Daoy (cell line): ENCODE measurements around the gene PPIL4. TPM values are rescaled to one million over a fixed set of nuclear protein-coding genes. Genes with fewer than 3 reads are reported as not detected.

Experiments
- DNase-seq: peaks from one replicate; pipeline ENCODE4 v3.0.0-alpha.2; 2015; ENCODE audit warnings: low read depth
- total RNA-seq: library from RNA; depleted of rRNA; stranded (reverse); fragments of >200 nt; shearing (Covaris generic); gene quantifications from 2 replicates; pipeline ENCODE4 v1.2.3, GENCODE V29; 2014; rRNA removed

Gene PPIL4
- total RNA-seq, 1 experiment from 2014 or later, result 58.4 TPM

DNA sequence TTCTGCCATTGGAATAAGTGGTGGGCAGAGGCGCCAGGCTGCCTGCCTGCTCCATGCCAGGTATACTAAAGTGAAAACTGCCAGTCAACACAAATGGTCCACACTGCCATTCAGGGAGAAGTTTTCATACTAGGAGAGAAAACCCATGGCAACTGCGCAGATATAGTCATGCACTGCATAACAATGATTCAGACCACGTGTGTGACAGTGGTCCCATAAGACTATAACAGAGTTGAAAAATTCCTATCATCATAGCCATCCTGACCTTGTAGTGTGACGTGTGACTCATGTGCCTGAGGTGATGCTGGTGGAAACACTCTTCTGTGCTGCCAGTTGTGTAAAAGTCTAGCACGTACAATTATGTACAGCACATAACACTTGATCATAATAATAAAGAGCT is 86.1 kb downstream of the PPIL4 start:
- peak; percentile 36 for DNase-seq

DNA sequence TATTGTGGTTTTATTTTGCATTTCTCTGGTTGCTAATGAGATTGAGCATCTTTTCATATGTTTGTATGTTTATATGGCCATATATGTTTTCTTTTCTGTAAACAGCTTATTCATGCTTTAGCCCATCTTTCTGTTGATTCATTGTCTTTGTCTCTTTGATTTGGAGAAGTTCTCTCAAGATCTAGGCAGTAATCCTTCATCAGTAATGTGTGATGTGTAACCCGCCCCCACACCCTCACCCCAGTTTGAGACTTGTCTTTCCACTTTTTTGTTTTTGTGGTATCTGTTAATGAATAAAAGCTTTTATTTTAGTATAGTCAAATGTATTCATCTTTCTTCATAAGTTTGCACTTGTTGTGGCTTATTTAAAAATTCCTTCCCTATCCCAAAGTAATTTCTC is 87.0 kb downstream of the PPIL4 start:
- DNase-seq, result no peak

DNA sequence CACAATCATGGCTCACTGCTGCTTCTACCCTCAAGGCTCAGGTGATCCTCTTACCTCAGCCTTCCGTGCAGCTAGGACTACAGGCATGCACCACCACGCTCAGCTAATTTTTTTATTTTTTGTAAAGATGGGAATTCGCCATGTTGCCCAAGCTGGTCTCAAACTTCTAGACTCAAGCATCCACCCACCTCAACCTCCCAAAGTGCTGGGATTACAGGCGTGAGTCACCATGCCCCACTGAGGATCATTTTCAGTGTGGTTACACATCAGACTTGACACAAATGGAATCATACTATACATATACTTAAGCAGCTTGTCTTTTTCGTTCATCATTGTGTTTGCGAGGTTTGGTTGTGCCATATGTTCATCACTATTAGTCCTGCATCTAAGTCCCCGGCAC is 87.6 kb downstream of the PPIL4 start:
- DNase-seq, result peak; percentile 70

DNA sequence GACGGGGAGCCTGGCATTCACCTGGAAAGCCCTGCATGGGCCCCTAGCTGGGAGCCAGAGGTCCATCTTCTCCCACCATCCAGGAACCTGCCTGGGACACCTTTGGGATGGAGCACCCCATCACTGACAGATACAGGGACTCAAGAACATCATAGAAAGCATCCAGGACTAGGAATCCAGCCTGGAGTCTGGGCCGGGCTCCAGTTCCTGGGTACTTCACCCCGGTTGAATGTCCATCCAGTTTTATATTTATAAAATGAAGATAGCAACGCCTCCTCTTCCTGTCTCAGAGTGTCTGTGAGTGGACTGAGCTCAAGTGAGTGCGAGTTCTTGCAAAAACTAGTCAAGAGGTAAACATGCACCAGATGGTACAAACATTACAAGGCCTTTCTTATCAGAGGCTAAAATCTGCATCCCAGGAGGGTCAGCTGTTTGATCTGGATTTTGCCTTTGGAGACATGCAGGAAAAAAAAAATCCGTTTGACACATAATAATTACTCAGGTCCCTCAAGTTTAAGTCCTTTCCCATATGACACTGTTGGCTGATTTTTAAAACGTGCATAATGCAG is 88.4 kb downstream of the PPIL4 start:
- DNase-seq, result no peak

DNA sequence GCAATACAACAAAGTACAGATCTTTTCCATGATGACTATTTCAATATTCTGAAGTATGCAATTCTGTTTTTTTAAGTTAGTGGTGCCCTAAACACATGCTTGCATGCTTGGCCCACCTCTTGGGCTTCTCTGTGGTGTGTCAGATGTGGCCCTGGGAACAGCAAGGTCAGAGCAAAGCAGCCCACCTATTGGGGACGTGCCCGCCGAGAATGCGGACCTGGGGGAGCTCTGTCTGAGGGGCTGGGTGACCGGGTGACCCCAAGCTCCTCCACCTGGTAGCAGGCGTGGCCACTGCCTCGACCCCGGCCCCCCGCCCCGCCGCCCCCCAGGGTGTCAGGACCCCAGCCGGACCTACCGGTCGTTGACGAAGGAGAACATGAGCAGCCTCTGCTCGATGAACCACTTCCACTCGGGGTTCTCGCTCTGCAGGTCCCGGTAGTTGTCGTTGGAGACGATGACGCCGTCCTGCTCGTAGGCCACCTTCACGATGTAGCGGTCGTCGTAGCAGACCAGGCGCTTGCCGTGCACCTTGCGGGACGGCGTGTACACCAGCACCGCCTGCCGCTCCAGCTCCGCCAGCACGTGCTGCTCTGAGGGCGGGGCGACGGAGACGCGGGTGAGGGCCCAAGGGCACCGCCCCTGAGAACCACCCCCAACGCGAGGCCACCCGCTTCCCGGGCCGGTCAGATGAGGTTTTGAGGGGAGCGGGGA is 89.4 kb downstream of the PPIL4 start:
- no peak for DNase-seq

DNA sequence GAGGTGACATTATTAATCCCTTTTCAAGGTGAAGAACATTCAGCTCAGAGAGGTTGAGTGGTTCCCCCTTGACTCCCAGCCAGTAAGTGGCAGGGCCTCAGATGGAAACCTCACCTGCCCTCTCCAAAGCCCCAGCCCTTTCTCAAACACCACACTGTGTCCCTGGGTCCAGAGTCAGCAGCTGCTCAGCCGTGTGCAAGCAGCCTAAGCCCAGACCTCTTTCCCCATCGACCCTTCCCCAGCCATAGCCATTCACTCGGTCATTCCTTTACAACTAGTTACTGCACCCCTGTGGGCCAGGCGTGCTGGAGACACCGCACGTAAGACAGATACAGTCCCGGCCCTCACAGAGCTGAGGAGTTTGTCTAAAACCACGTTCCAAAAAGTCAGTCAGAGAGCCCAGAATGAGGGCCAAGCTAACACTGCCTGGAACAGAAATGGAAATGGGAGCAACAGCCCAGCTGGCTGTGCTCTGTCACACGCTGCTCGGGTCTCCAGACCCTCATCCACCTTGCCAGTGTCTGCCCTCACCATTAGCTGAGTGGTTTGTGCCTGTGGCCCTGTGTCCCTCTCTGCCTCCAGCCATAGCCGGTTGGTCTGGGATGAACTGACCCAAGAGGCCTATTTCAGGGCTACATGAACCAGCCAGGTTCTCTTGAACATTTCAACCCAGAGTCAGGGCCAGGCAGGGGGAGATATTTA is 90.7 kb downstream of the PPIL4 start:
- DNase-seq, result no peak

Other genes starting within 250 kb of the PPIL4 start
- gene TAB2, start 228.3 kb downstream of the PPIL4 start, total RNA-seq, result 29.2 and 31.5 TPM in 2 replicates
- gene SUMO4, start 145.8 kb downstream of the PPIL4 start, total RNA-seq, result 0.11 TPM in 1 of 2 replicates, not detected in the other
- 0.17 and 0.30 TPM in 2 replicates for gene ZC3H12D, start 61.0 kb downstream of the PPIL4 start, total RNA-seq
- gene GINM1, start 20.3 kb upstream of the PPIL4 start, total RNA-seq, result 42.1 and 52.4 TPM in 2 replicates
- gene KATNA1, start 102.7 kb upstream of the PPIL4 start, total RNA-seq, result 54.2 and 69.4 TPM in 2 replicates
- 15.0 and 19.5 TPM in 2 replicates for gene LATS1, start 172.1 kb upstream of the PPIL4 start, total RNA-seq
- 95.7 and 104 TPM in 2 replicates for gene NUP43, start 200.5 kb upstream of the PPIL4 start, total RNA-seq
- gene PCMT1, start 203.7 kb upstream of the PPIL4 start, total RNA-seq, result 229 and 275 TPM in 2 replicates